K562 (cell line): ENCODE measurements around the gene DDX39A. TPM values are rescaled to one million over a fixed set of nuclear protein-coding genes. Genes with fewer than 3 reads are reported as not detected.

Source experiments
- ATAC-seq: fragments of 200-7000 bp; cut with Tn5 transposase; 3 replicates; pipeline ENCODE4 v1.9.1; 2020; ENCODE audit warnings: moderate library complexity
- BruUV-seq: library from RNA; stranded (reverse); fragments of 400-500 nt; replicated peaks from 2 replicates; lab custom pipeline; 2021; lab: Mats Ljungman, UMichigan
- CTCF ChIA-PET: fragments of 300-600 bp; formaldehyde crosslinking; extraction: SDS; loops from one replicate; lab custom pipeline; 2021; ENCODE audit warnings: low intra/inter-chr PET ratio; lab: Yijun Ruan, JAX
- POLR2A ChIA-PET: fragments of 300-600, 350-650 bp; sonication (Branson Sonifier 250); formaldehyde crosslinking; extraction: SDS; loops from one replicate; lab custom pipeline; 2021; ENCODE audit warnings: antibody characterized with exemption, inconsistent platforms; lab: Yijun Ruan, JAX
- DNase-seq, 4 experiments: peaks; one replicate each; pipeline versions ENCODE4 v3.0.0 to v3.0.0-alpha.2; 2011 to 2018; ENCODE audit warnings: low spot score in 3 of 4, mixed read lengths in 3 of 4; ENCODE audit errors: extremely low read depth in 1 of 4
- FAIRE-seq: peaks from 2 replicates; lab custom pipeline; 2011; peaks lifted over from hg19 to GRCh38; lab: Jason Lieb, UNC
- H2AFZ ChIP-seq: 2 replicates; pipeline ENCODE4 v1.6.0; 2011; ENCODE audit warnings: low read depth, low read length, control low read depth, inconsistent platforms
- H3K27ac ChIP-seq: fragments of 200-600 bp; 3 replicates; pipeline ENCODE4 v1.8.0; 2011; ENCODE audit warnings: low read depth, mild to moderate bottlenecking, control low read depth, inconsistent platforms, low read length, moderate library complexity, mixed read lengths; ENCODE audit errors: extremely low read depth
- H3K27me3 ChIP-seq, 2 experiments: fragments of 300-600 bp in 1 of 2; 2 replicates in 1 of 2; 3 replicates in 1 of 2; pipeline versions ENCODE4 v1.6.0 to v1.8.0; 2011; ENCODE audit warnings: inconsistent platforms in 2 of 2, low read length in 2 of 2, mild to moderate bottlenecking in 1 of 2, mixed read lengths in 1 of 2, moderate library complexity in 1 of 2; ENCODE audit not compliant: control insufficient read depth in 2 of 2, insufficient read depth in 2 of 2
- H3K36me3 ChIP-seq: fragments of 300-600 bp; 3 replicates; pipeline ENCODE4 v1.8.0; 2011; ENCODE audit warnings: mild to moderate bottlenecking, low read length, inconsistent platforms; ENCODE audit not compliant: control insufficient read depth, insufficient read depth
- H3K4me1 ChIP-seq, 2 experiments: fragments of 200-600 bp in 1 of 2; replicated peaks in 1 of 2; 2 replicates in 1 of 2; 3 replicates in 1 of 2; pipeline versions ENCODE4 v1.5.1 to v1.8.0; 2011; ENCODE audit warnings: inconsistent platforms in 2 of 2, low read length in 2 of 2, mild to moderate bottlenecking in 1 of 2, mixed read lengths in 1 of 2, moderate library complexity in 1 of 2; ENCODE audit not compliant: control insufficient read depth in 2 of 2, insufficient read depth in 2 of 2
- H3K4me2 ChIP-seq: 2 replicates; pipeline ENCODE4 v1.6.1; 2011; ENCODE audit warnings: low read length, control low read depth, inconsistent platforms, mixed read lengths; ENCODE audit not compliant: insufficient read depth
- H3K4me3 ChIP-seq: fragments of 200-600 bp; sonication (generic), shearing (Covaris generic); 2 replicates; pipeline ENCODE4 v1.5.1; 2016; ENCODE audit warnings: control low read depth, inconsistent platforms
- H3K79me2 ChIP-seq: fragments of 200-600 bp; 3 replicates; pipeline ENCODE4 v1.8.0; 2011; ENCODE audit warnings: low read length, inconsistent platforms; ENCODE audit not compliant: control insufficient read depth, insufficient read depth
- H3K9ac ChIP-seq, 2 experiments: 2 replicates each; pipeline versions ENCODE4 v1.6.0 to v1.6.1; 2011; ENCODE audit warnings: low read depth in 2 of 2, low read length in 2 of 2, control low read depth in 1 of 2, inconsistent platforms in 1 of 2, mild to moderate bottlenecking in 1 of 2, mixed read lengths in 1 of 2; ENCODE audit not compliant: insufficient read depth in 1 of 2
- H3K9me1 ChIP-seq: one replicate; pipeline ENCODE4 v1.6.0; 2011; ENCODE audit warnings: inconsistent platforms, mild to moderate bottlenecking, low read length, moderate library complexity; ENCODE audit not compliant: control insufficient read depth, insufficient read depth
- H3K9me3 ChIP-seq: replicated peaks from 2 replicates; pipeline ENCODE4 v1.5.1; 2011; ENCODE audit warnings: low read depth, low read length, inconsistent platforms; ENCODE audit not compliant: control insufficient read depth, insufficient read depth
- H4K20me1 ChIP-seq: replicated peaks from 2 replicates; pipeline ENCODE4 v1.6.1; 2011; ENCODE audit warnings: low read length, inconsistent platforms, mixed read lengths; ENCODE audit not compliant: control insufficient read depth, insufficient read depth
- POLR2B ChIP-seq: fragments of 450-650 bp; IDR thresholded peaks from 2 replicates; pipeline ENCODE4 v1.6.1; 2018; ENCODE audit warnings: low read depth; ENCODE audit not compliant: partially characterized antibody
- SPI1 ChIP-seq: IDR thresholded peaks from 2 replicates; pipeline ENCODE4 v1.6.1; 2011; ENCODE audit warnings: low read depth, low read length, control low read depth, borderline replicate concordance
- WGBS: fragments of 100-300 bp; shearing (Covaris generic); methylation state at CpG from one replicate; pipeline ENCODE4 v1.1.6; 2016; ENCODE audit warnings: low coverage, mixed read lengths; ENCODE audit not compliant: insufficient coverage; ENCODE audit errors: missing lambda C conversion rate; 5-methylcytosine and 5-hydroxymethylcytosine counted together
- in situ Hi-C: fragments of 300-500 bp; cut with MboI; formaldehyde crosslinking; loops from 4 replicates; pipeline ENCODE4 v1.15.0; 2018; ENCODE audit warnings: inconsistent platforms, mixed read lengths
- intact Hi-C: fragments of 100-400 bp; cut with micrococcal nuclease; formaldehyde crosslinking; loops from 2 replicates; pipeline ENCODE4 v1.14.2; 2022
- polyA plus RNA-seq, 8 experiments: library from polyadenylated mRNA; depleted of rRNA in 4 of 8; stranded (reverse) in 5 of 8; unstranded in 3 of 8; fragments of >200 nt; fragmentation: Nextera tagmentation in 2 of 8; fragmentation: Illumina TruSeq in 1 of 8; extraction: Ambion mirVana in 2 of 8; extraction: Trizol in 1 of 8; gene quantifications; 2 replicates each; pipeline versions ENCODE4 v1.2.1 to v1.2.3, GENCODE V29; 2011 to 2014; ENCODE audit warnings: inconsistent platforms in 1 of 8, missing spikeins in 1 of 8
- total RNA-seq, 7 experiments: library from RNA; depleted of rRNA in 6 of 7; stranded (reverse); fragments of >200 nt in 6 of 7; fragmentation: Illumina TruSeq in 2 of 7; extraction: Trizol in 2 of 7; gene quantifications; 2 replicates each; pipeline versions ENCODE4 v1.2.1 to v1.2.3, GENCODE V29; 2011 to 2021; ENCODE audit warnings: low replicate concordance in 1 of 7
- TF ChIP-seq, protein P1 (sequence below): fragments of 450-650 bp; IDR thresholded peaks from 2 replicates; pipeline ENCODE4 v1.6.1; 2017; ENCODE audit warnings: antibody characterized with exemption, mild to moderate bottlenecking
- TF ChIP-seq, protein P2 (sequence below): fragments of 200-800 bp; sonication (Bioruptor generic); IDR thresholded peaks from 2 replicates; pipeline ENCODE4 v1.6.1; 2017; ENCODE audit warnings: missing genetic modification characterization, missing compliant biosample characterization

Gene DDX39A
- total and polyA plus RNA-seq, 9 of the 15 experiments (the other 6 are each of a cell fraction or from before 2014, with no cell fraction given) = 90.3 to 250 (median 188) TPM

DNA sequence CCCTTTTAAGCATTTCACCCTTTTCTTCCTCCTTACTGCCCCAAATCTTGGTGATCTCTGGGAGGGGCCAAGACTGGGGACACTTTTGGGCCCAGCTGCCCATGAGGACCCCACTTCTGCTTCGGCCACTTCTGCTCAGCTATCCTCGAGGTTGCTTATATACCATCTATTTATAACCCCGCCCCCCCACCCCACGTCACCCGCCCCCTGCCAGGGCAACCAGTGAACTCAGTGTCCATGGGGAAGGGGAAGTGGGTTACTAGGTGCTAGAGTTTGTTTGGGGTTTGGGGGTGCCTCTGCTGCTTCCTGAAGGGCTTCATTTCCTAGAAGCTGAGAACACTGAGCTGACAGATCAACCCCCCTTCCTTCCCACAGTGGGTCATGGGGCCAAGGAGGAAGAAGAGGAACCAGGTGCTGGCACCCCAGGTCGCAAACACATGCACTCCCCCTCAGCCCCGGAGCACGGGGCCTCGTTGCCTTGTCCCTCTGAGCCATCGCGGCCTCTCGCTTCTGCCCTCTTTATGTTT, 44.0 kb downstream of the DDX39A start:
- no TSS peak for BruUV-seq
- H3K4me2 ChIP-seq = peak overlapping the region; percentile 1; the same call in 1 of the 2 replicates
- peak overlapping the region; percentile 10 to 80; a peak in 3 of 4 replicates for H3K9ac ChIP-seq
- in situ Hi-C loops = no loop called here
- DNase-seq (peak in 2 of 4 experiments; percentile 6 to 9), ATAC-seq (no peak), FAIRE-seq (no peak)
- no peaks in the 10 kb centered on the region for H4K20me1 ChIP-seq
- ChIA-PET CTCF (no interaction called here), POLR2A (interaction anchor here (1.4 kb wide), 1 partner anchor 31 kb away, joined by 6 read pairs; no protein-coding TSS in a partner anchor)
- TF ChIP-seq, protein P1, sequence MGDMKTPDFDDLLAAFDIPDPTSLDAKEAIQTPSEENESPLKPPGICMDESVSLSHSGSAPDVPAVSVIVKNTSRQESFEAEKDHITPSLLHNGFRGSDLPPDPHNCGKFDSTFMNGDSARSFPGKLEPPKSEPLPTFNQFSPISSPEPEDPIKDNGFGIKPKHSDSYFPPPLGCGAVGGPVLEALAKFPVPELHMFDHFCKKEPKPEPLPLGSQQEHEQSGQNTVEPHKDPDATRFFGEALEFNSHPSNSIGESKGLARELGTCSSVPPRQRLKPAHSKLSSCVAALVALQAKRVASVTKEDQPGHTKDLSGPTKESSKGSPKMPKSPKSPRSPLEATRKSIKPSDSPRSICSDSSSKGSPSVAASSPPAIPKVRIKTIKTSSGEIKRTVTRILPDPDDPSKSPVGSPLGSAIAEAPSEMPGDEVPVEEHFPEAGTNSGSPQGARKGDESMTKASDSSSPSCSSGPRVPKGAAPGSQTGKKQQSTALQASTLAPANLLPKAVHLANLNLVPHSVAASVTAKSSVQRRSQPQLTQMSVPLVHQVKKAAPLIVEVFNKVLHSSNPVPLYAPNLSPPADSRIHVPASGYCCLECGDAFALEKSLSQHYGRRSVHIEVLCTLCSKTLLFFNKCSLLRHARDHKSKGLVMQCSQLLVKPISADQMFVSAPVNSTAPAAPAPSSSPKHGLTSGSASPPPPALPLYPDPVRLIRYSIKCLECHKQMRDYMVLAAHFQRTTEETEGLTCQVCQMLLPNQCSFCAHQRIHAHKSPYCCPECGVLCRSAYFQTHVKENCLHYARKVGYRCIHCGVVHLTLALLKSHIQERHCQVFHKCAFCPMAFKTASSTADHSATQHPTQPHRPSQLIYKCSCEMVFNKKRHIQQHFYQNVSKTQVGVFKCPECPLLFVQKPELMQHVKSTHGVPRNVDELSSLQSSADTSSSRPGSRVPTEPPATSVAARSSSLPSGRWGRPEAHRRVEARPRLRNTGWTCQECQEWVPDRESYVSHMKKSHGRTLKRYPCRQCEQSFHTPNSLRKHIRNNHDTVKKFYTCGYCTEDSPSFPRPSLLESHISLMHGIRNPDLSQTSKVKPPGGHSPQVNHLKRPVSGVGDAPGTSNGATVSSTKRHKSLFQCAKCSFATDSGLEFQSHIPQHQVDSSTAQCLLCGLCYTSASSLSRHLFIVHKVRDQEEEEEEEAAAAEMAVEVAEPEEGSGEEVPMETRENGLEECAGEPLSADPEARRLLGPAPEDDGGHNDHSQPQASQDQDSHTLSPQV = 0 out of 2 replicates have a peak, but pooled peaks have one; percentile 26
- TF ChIP-seq SPI1 = peak; percentile 63; the same call in 1 of the 2 replicates
- no peak for TF ChIP-seq POLR2B
- TF ChIP-seq, protein P2, sequence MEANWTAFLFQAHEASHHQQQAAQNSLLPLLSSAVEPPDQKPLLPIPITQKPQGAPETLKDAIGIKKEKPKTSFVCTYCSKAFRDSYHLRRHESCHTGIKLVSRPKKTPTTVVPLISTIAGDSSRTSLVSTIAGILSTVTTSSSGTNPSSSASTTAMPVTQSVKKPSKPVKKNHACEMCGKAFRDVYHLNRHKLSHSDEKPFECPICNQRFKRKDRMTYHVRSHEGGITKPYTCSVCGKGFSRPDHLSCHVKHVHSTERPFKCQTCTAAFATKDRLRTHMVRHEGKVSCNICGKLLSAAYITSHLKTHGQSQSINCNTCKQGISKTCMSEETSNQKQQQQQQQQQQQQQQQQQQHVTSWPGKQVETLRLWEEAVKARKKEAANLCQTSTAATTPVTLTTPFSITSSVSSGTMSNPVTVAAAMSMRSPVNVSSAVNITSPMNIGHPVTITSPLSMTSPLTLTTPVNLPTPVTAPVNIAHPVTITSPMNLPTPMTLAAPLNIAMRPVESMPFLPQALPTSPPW (CRISPR knock-in tag) = peak; percentile 36; the same call in 1 of the 2 replicates
- peak overlapping the region; percentile 30; the same call in 1 of the 3 replicates for H3K27ac ChIP-seq
- intact Hi-C loops = no loop called here
- peaks cover 20 to 36% of the 10 kb centered on the region in 2 experiments for H3K4me1 ChIP-seq
- 56% methylated on average over 11 of the region's 12 CpGs for WGBS
- H3K79me2 ChIP-seq = no peaks in the 10 kb centered on the region
- no peaks in the 10 kb centered on the region for H3K9me1 ChIP-seq
- no peaks in the 10 kb centered on the region for H3K9me3 ChIP-seq
- H2AFZ ChIP-seq = peak overlapping the region; percentile 79
- H3K27me3 ChIP-seq = no peaks in the 10 kb centered on the region
- H3K4me3 ChIP-seq = no peak overlapping the region
- no peaks in the 10 kb centered on the region for H3K36me3 ChIP-seq
